Forelimb muscle (tissue), 1 donor: ENCODE data around the gene XPO4. TPM values are rescaled to one million over a fixed set of nuclear protein-coding genes. Genes with fewer than 3 reads are reported as not detected.
A peak's percentile ranks its signal among the peaks of the same experiment; 100 is the strongest.

Experiments used
- DNase-seq: peaks from one replicate; pipeline ENCODE4 v3.0.0-alpha.2; 2013; ENCODE audit warnings: low read depth
- polyA plus RNA-seq: library from polyadenylated mRNA; unstranded; fragments of 120-200 nt; gene quantifications from one replicate; pipeline ENCODE4 v1.2.1, GENCODE V29; 2013; ENCODE audit not compliant: insufficient read length

The XPO4 gene
- polyA plus RNA-seq, 1 donor = 23.9 TPM

GRCh38 chr13:20828539-20829364 lies 73.8 kb downstream of the XPO4 start:
- DNase-seq = no peak

DNA sequence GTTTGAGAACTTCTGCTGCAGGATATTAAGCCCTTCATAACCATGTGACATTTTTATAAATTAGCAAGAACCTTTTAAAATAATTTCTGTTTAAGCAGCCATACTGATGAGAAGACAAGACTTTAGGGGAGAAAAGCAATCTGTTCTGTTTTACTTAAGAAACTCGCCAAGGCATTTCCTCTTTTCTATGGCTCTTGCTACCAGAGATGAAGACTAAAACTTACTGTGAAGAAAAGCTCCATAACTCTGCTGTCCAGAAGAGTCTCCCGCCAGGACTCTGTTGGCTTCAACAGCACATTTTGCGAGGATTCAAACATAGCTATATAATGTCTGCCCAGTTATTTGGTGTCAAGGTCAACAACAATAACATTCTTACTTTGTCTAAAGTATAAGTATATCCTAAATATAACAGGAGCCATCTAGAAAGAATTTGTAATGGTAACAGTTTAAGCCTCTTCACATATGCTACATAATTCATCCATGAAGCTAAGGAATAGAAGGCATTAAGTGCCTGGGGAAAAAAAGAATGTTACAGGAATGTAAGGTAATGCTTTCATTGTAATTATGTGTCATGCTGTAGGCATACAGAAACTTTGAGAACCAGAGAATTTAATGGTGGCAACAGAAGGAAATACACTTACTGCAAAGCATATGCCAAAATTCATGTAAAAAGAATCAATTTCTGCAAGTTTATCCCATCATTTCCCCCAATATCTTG lies 75.5 kb downstream of the XPO4 start:
- DNase-seq = no peak

DNA sequence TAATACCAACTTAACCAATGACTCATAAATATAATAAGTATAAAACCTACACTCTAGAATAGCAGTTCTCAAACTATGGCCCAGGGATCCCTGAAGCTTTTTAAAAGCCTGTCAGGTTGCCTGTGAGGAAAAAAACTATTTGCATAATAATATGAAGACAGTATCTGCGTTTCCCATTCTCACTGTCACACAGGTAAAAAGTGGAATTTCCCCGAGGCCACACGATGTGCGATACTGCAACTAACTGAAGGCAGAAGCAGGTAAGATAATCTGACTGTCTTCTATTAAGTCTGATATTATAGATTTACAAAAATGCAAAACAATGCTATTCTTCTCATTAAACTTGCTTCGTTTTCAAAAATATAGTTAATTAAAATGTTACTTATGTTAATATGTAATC lies 76.2 kb downstream of the XPO4 start:
- DNase-seq = no peak

DNA sequence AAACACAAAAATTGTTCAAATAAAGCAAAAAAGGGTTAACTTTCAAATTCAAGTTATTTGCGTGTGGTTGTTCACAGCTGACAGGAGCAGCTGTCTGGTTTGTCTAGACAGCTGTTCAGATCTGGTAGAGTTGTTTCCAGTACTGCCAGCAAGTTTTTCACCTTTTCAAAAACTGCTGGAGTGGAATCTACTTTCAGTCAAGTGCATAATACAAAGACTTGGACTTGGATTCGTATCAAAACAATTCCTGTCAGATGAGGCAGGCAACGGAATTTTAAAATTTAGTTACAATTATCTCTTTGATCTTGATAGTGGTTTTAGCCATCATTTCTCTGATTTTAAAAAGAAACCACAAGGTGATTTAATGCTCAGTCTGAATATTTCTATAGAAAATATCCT lies 77.1 kb downstream of the XPO4 start:
- no peak for DNase-seq

DNA sequence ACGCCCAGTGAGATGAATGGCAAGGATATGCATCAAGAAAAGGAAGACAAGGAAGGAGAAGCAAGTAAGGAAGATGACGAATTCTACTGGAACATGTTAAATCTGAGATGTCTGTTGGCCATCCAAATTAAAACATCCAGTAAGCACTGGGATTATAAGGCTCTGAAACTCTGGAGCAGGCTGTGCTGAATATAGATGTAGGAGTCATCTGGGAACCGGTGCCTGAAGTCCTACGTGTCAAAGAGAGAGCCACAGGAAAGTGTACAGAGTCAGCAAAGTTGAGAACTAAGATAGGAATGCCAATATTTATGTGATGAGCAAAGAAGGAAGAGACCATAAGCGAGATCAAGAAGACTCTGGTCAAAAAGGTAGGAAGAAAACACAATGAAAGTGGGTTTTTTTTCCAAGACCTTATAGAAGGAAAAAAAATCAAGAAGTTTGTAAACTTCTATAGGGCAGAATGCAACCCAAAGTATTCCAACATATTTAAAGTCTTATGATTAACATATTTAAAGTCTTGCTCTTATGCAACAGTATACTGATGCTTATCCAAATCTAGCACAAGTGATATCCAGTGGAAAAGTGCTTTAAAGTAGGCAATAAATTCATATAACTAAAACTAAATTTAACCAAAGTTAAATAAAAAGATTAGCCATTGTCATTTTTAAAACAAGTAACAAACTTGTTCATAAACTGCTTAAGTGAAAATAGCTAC lies 77.6 kb downstream of the XPO4 start:
- no peak for DNase-seq

GRCh38 chr13:20823071-20823470 lies 79.5 kb downstream of the XPO4 start:
- no peak for DNase-seq

- no peak for DNase-seq
These were observed 80.1 kb downstream of the XPO4 start for GRCh38 chr13:20822406-20822805.

DNA sequence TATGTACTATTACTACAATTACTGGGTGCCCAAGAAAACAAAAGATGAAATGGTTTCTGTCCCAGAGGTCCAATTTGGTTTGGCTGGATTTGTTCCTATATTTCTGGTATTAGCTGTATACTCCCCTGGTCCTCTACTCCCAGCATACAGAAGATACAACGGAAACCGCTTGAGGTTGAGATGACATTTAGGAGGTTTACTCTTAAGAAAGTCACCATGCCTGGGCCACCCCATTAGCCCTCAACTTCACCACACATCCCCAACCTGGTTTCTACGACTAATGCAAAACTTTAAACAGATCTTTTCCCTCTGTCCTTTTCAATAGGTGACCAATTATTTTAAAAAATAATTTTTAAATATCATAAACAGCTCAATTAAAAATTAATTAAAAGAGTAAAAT lies 82.8 kb downstream of the XPO4 start:
- DNase-seq = no peak

DNA sequence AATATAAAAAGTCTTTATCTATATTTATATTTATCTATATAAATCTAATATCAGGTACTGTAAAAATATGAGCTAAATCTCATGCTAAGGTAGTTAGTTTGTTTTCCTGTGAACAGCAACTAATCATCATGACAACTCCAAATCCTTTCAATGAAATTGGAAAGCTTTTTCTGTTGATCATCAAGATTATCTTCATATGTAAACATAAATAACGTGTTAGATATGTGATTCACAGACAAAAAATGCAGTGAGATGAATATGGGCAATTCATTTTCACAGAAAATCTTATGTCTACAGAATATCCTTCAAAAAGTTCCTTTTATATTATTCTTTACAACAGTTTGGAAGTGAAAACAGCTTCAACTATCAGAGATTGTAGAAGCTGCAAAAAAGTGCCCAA lies 87.1 kb downstream of the XPO4 start:
- no peak for DNase-seq

- DNase-seq = no peak
These were observed 88.2 kb downstream of the XPO4 start for GRCh38 chr13:20814224-20814910.

GRCh38 chr13:20812890-20813289 lies 89.7 kb downstream of the XPO4 start:
- DNase-seq = no peak

- DNase-seq = no peak
These were observed 91.7 kb downstream of the XPO4 start for GRCh38 chr13:20810808-20811207.

DNA sequence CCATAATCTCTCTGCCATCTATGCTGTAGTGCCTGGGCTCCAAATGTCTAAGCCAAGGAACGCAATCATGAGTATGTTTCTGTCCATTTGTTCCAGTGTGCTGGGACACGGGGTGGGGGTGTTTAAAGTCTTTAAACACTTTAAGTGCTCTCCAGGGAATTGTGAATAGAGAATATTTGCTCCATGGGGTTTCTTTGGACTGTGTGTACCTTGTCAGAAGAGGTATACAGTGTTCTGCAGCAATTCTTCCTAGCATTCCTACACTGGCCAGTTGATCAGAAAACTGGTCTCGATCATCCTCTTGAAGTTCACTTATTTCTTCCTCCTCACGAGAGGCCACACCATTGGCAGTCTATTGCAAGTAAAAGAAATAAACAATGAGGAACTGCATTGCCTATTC lies 93.7 kb downstream of the XPO4 start:
- DNase-seq = no peak

DNA sequence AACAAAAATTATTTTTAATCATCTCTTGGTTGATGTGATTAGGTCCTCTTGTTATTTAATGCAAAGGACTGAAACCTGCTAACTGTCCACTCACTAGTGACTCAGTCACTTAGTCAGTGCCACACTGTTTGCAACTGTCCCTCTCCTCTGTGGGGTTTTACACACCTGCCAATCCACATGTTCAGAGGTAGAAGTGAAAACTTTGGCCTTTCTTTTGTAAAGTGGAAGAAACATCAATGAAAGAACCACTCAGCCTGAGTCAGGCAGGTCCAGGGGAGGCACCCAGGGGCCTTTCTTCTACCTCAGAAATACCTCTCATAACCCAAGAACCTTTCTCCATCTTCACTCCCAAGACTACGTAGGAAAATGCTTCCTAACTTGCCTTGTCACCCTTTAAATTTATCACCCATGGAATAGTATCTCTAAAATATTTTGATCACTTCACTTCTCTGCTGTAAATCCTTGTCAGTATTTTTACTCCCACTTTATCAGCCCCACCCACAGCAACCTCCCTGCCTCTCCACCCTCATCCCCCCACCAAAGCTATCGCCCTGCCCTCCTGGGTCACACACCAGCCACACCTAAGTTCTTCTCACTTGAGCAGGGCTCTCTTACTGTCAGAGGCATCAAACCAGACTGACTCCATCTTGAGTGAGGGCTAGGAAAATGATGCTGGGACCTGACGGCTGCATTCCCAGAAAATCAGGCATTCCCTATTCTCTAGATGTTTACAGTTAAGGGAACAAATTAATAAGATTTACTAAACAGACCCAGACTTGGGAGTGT lies 99.2 kb downstream of the XPO4 start:
- DNase-seq = no peak

GRCh38 chr13:20801707-20802106 lies 100.8 kb downstream of the XPO4 start:
- DNase-seq = no peak

DNA sequence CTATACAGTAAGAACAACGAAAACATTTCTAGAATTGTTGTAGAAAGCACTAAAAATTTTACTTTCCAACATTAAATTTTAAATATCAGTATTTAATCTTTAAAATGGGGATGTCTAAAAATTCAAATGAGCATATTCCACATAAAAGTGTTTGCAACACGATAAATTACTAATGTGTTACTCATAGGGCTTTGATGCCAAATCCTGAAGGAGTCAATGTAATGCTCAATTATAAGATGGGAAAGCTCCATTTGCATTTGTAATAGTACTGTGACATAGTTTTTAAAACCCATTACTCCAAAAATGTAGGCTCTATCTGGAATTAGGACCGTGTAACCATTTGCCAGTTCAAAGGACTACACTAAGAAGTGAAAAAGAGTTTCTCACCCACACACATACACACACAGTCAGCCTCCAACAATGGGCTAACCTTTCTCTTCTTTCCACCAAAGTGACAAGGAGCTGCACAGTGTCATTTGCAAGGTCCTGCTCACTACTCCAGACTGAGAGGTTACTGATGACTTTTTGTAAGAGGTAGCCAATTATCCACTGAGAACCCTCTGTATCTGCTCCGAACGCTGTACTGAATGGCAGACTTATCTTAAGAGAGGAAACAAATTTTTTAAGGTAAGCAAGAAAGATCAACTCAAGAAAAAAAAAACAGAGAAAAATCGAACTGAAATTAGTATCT lies 102.7 kb downstream of the XPO4 start:
- DNase-seq = no peak

- DNase-seq = no peak
These were observed 104.5 kb downstream of the XPO4 start for GRCh38 chr13:20798027-20798426.

DNA sequence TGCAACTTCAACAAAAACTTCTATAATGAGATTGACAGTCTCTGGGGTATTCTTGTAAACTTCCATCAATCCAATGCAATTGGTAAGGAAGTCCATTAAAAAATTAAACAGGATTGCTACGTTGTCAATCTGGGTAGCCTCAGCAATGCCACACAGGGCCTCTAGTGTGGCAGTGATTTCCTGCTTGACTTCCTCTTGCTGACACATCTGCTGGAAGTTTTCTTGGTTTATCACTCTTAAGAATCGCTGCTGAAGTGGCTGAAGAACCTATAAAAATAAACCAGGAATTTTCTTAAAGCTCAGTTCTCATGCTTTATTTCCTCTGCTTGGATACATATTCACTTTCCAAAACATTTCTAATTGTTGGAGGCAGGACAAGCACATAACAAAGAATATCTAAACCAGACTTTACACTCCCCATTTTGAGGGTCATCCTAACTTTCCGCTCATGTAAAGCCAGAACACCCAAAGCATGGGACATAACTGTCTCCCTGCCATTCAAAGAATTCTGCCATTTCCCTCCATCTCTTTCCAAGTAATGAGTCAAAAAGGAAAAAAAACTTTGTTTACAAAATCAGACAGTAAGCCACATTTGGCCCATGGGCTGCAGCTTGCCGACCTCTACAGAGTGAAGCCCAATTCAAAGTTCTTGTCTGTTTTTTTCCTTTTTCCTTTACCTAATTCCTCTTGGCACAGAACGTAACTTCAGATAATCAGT lies 105.6 kb downstream of the XPO4 start:
- peak; percentile 13 for DNase-seq

GRCh38 chr13:20789665-20790064 lies 112.9 kb downstream of the XPO4 start:
- DNase-seq = no peak

DNA sequence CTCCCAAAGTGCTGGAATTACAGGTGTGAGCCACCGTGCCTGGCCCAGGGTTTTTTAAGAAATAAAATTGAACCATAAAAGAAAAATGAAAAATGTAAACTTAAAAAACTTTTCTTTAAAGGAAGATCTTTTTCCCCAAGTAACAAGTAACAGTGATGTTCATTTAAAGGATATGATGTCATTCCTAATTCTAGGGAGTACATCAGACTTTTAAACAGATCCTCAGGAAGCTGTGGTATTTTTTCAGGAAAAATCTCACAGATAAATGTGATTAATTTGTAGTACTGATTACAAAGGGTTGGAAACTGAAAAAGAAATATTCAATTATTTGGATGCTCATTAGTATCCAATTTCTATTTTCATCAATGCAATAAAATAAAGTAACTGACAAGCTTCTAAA lies 114.2 kb downstream of the XPO4 start:
- DNase-seq = no peak
